GM12892 (cell line): ENCODE results near the gene BSCL2.

ENCODE experiments used
- POLR2A ChIP-seq: IDR thresholded peaks from 2 replicates; pipeline ENCODE4 v1.6.1; 2011; ENCODE audit warnings: low read depth, low read length, control low read depth
- POLR2AphosphoS5 ChIP-seq: IDR thresholded peaks from 2 replicates; pipeline ENCODE4 v1.6.1; 2011; ENCODE audit warnings: low read depth, low read length, control low read depth

DNA sequence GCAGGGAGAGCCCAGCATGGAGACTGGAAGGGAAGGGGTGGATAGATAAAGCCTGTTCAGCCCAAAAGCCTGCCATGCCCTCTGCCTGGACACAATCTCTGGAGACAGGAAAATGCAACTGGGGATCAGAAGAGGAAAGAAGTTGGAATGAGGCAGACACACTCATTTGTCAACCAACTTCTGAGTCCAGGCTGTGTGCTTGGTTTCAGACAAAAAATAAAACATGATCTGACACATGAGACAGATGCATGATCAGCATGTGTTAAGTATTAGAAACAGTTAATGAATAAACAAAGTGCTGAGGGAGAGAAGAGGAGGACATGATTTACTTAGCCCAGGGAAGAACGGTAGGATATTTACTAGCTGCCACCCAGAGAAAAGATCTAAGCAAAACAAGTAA, 18.7 kb downstream of the BSCL2 start:
- TF ChIP-seq POLR2AphosphoS5 (no peak), POLR2A (no peak)
